A549 (cell line): Measurements from ENCODE around the gene PTPRD. TPM values are rescaled to one million over a fixed set of nuclear protein-coding genes. Genes with fewer than 3 reads are reported as not detected.

ENCODE experiments used
- ATAC-seq, 2 experiments: fragments of 200-7000 bp in 1 of 2; fragments of >200 bp in 1 of 2; cut with Nextera tagmentation in 1 of 2; cut with Tn5 transposase in 1 of 2; 3 replicates each; pipeline versions ENCODE4 v1.8.0 to v1.9.1; 2018 to 2020; ENCODE audit warnings: mild to moderate bottlenecking in 1 of 2, moderate library complexity in 1 of 2
- CTCF ChIA-PET: fragments of 300-600 bp; sonication (Branson Sonifier 250); formaldehyde crosslinking; extraction: SDS; loops from one replicate; lab custom pipeline; 2021; ENCODE audit warnings: antibody characterized with exemption, inconsistent platforms; lab: Yijun Ruan, JAX
- POLR2A ChIA-PET: fragments of 350-600 bp; formaldehyde crosslinking; extraction: SDS; loops from one replicate; lab custom pipeline; 2021; ENCODE audit warnings: antibody characterized with exemption, inconsistent platforms; lab: Yijun Ruan, JAX
- DNase-seq, 2 experiments: peaks; one replicate each; pipeline versions ENCODE4 v3.0.0 to v3.0.0-alpha.2; 2011 to 2016; ENCODE audit warnings: low read depth in 1 of 2, low spot score in 1 of 2
- FAIRE-seq: peaks from 2 replicates; lab custom pipeline; 2011; peaks lifted over from hg19 to GRCh38; lab: Jason Lieb, UNC
- H3K27ac ChIP-seq, 2 experiments: fragments of >200 bp; sonication (Bioruptor Twin); formaldehyde crosslinking; 3 replicates each; pipeline ENCODE4 v1.5.1; 2016 to 2017
- H3K4me1 ChIP-seq: fragments of >200 bp; sonication (Bioruptor Twin); formaldehyde crosslinking; 3 replicates; pipeline ENCODE4 v1.6.1; 2016
- H3K4me2 ChIP-seq: fragments of >200 bp; sonication (Bioruptor Twin); formaldehyde crosslinking; 3 replicates; pipeline ENCODE4 v1.6.1; 2016
- H3K4me3 ChIP-seq: fragments of >200 bp; sonication (Bioruptor Twin); formaldehyde crosslinking; 3 replicates; pipeline ENCODE4 v1.5.1; 2016
- H3K9me3 ChIP-seq: fragments of >200 bp; sonication (Bioruptor Twin); formaldehyde crosslinking; 3 replicates; pipeline ENCODE4 v1.6.1; 2016
- CBX2 ChIP-seq: fragments of 200-600 bp; sonication (generic); IDR thresholded peaks from 2 replicates; pipeline ENCODE4 v1.6.1; 2016; ENCODE audit warnings: low read depth, mild to moderate bottlenecking, borderline replicate concordance
- CEBPB ChIP-seq, 2 experiments: fragments of >200 bp in 1 of 2; sonication (Bioruptor Twin) in 1 of 2; formaldehyde crosslinking in 1 of 2; IDR thresholded peaks; 2 replicates each; pipeline ENCODE4 v1.6.1; 2012 to 2016
- CHD4 ChIP-seq: fragments of 200-600 bp; sonication (generic); IDR thresholded peaks from 2 replicates; pipeline ENCODE4 v1.6.1; 2016; ENCODE audit warnings: antibody characterized with exemption, mild to moderate bottlenecking, borderline replicate concordance
- EP300 ChIP-seq, 2 experiments: fragments of >200 bp; sonication (Bioruptor Twin); formaldehyde crosslinking; IDR thresholded peaks; 2 replicates in 1 of 2; 3 replicates in 1 of 2; pipeline ENCODE4 v1.6.1; 2016 to 2017
- FOSB ChIP-seq: fragments of 250-450 bp; sonication (Bioruptor Pico); IDR thresholded peaks from 2 replicates; pipeline ENCODE4 v1.5.0; 2020; ENCODE audit warnings: mild to moderate bottlenecking, moderate library complexity
- FOSL2 ChIP-seq, 2 experiments: fragments of 450-650 bp in 1 of 2; fragments of >200 bp in 1 of 2; sonication (Bioruptor Twin) in 1 of 2; formaldehyde crosslinking; IDR thresholded peaks; 2 replicates each; pipeline versions ENCODE4 v1.5.0 to v1.6.1; 2016 to 2020; ENCODE audit warnings: mild to moderate bottlenecking in 1 of 2, moderate library complexity in 1 of 2
- FOXS1 ChIP-seq: fragments of 250-450 bp; sonication (Bioruptor Pico); IDR thresholded peaks from 2 replicates; pipeline ENCODE4 v1.5.0; 2020; ENCODE audit warnings: mild to moderate bottlenecking, moderate library complexity
- JUN ChIP-seq, 2 experiments: fragments of >200 bp; sonication (Bioruptor Twin); formaldehyde crosslinking; IDR thresholded peaks; 2 replicates in 1 of 2; 3 replicates in 1 of 2; pipeline ENCODE4 v1.6.1; 2016 to 2017
- JUNB ChIP-seq: fragments of >200 bp; sonication (Bioruptor Twin); formaldehyde crosslinking; IDR thresholded peaks from 2 replicates; pipeline ENCODE4 v1.6.1; 2016
- KDM1A ChIP-seq: fragments of 200-600 bp; sonication (generic); IDR thresholded peaks from 2 replicates; pipeline ENCODE4 v1.6.1; 2016; ENCODE audit warnings: low read depth, mild to moderate bottlenecking
- KDM5A ChIP-seq: fragments of 200-600 bp; sonication (generic); IDR thresholded peaks from 2 replicates; pipeline ENCODE4 v1.6.1; 2016; ENCODE audit warnings: antibody characterized with exemption, mild to moderate bottlenecking
- NFE2L2 ChIP-seq: fragments of 150-350 bp; conservative IDR thresholded peaks from 2 replicates; pipeline ENCODE4 v1.6.1; 2014; ENCODE audit warnings: low read length
- NR3C1 ChIP-seq: fragments of >200 bp; sonication (Bioruptor Twin); formaldehyde crosslinking; IDR thresholded peaks from 3 replicates; pipeline ENCODE4 v1.6.1; 2017
- POLR2AphosphoS2 ChIP-seq: conservative IDR thresholded peaks from 2 replicates; pipeline ENCODE4 v1.6.1; 2012; ENCODE audit warnings: low read length, improper control_type of control experiment, inconsistent platforms
- RARB ChIP-seq: fragments of 250-450 bp; sonication (Bioruptor Pico); IDR thresholded peaks from 2 replicates; pipeline ENCODE4 v1.8.0; 2021; ENCODE audit warnings: mild to moderate bottlenecking, moderate library complexity
- RFX5 ChIP-seq: fragments of 450-650 bp; IDR thresholded peaks from 2 replicates; pipeline ENCODE4 v1.7.1; 2014; ENCODE audit warnings: antibody characterized with exemption, mild to moderate bottlenecking, moderate library complexity
- TFCP2L1 ChIP-seq: fragments of 250-450 bp; sonication (Bioruptor Pico); IDR thresholded peaks from 2 replicates; pipeline ENCODE4 v1.5.0; 2021; ENCODE audit warnings: mild to moderate bottlenecking
- WGBS: methylation state at CpG from one replicate; pipeline ENCODE4 v1.1.6; 2017; ENCODE audit errors: missing lambda C conversion rate; 5-methylcytosine and 5-hydroxymethylcytosine counted together
- polyA plus RNA-seq, 4 experiments: library from polyadenylated mRNA; depleted of rRNA in 3 of 4; stranded (reverse); fragments of >200 nt; fragmentation: RNase III in 1 of 4; extraction: RNeasy Plus Mini Kit Qiagen cat#74134 plus additional on column Dnase treatment in 1 of 4; gene quantifications; 2 replicates in 3 of 4; 3 replicates in 1 of 4; pipeline ENCODE4 v1.2.3, GENCODE V29; 2011 to 2017
- TF ChIP-seq, protein P1 (sequence below): IDR thresholded peaks from 2 replicates; pipeline ENCODE4 v1.6.1; 2012; ENCODE audit warnings: low read depth, borderline replicate concordance
- TF ChIP-seq, protein P2 (sequence below): IDR thresholded peaks from 2 replicates; pipeline ENCODE4 v1.6.1; 2012
- TF ChIP-seq, protein P3 (sequence below): fragments of 450-650 bp; IDR thresholded peaks from 2 replicates; pipeline ENCODE4 v1.6.1; 2014; ENCODE audit warnings: antibody characterized with exemption
- TF ChIP-seq, protein P4 (sequence below): fragments of 250-450 bp; sonication (Bioruptor Pico); IDR thresholded peaks from 2 replicates; pipeline ENCODE4 v1.5.0; 2020; ENCODE audit warnings: low read depth, mild to moderate bottlenecking, moderate library complexity

The PTPRD gene
- polyA plus RNA-seq, 2 of the 4 experiments (the other 2 are of a cell fraction) = 0.39 to 1.3 TPM

DNA sequence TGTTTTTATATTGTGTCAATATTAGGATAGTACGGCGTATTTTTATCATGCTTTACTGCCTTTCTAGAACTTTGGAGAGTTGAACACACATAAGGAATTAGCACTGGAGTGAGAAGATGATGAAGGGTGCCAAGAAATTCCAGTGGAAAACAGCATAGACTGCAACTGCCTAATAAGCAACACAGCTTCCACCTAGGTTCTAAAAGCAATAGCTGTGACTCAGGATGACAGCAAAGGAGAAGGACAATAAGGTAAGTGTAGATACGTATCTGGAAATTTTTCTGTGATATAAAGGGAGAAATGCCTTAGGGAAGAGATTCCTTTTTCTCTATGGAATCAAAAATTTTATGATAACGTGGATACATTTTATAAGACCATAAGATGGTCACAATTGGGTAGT lies 7.4 kb downstream of the PTPRD start:
- Histone ChIP-seq H3K27ac (no peak overlapping the region), H3K4me2 (no peak overlapping the region), H3K9me3 (no peaks in the 10 kb centered on the region), H3K4me1 (no peaks in the 10 kb centered on the region), H3K4me3 (no peak overlapping the region)
- DNase-seq (no peak), FAIRE-seq (no peak), ATAC-seq (no peak)
- 6% methylated on average over 4 of the region's 4 CpGs for WGBS
- ChIA-PET POLR2A (no interaction called here), CTCF (no interaction called here)
- TF ChIP-seq, protein P1, sequence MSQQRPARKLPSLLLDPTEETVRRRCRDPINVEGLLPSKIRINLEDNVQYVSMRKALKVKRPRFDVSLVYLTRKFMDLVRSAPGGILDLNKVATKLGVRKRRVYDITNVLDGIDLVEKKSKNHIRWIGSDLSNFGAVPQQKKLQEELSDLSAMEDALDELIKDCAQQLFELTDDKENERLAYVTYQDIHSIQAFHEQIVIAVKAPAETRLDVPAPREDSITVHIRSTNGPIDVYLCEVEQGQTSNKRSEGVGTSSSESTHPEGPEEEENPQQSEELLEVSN = no peak
- TF ChIP-seq, protein P2, sequence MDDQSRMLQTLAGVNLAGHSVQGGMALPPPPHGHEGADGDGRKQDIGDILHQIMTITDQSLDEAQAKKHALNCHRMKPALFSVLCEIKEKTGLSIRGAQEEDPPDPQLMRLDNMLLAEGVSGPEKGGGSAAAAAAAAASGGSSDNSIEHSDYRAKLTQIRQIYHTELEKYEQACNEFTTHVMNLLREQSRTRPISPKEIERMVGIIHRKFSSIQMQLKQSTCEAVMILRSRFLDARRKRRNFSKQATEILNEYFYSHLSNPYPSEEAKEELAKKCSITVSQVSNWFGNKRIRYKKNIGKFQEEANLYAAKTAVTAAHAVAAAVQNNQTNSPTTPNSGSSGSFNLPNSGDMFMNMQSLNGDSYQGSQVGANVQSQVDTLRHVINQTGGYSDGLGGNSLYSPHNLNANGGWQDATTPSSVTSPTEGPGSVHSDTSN = no peak
- TF ChIP-seq EP300 (IDR thresholded peaks at IDR 0.05) (no peak), CBX2 (no peak), FOXS1 (CRISPR knock-in tag) (no peak), JUN (IDR thresholded peaks at IDR 0.05) (no peak)

DNA sequence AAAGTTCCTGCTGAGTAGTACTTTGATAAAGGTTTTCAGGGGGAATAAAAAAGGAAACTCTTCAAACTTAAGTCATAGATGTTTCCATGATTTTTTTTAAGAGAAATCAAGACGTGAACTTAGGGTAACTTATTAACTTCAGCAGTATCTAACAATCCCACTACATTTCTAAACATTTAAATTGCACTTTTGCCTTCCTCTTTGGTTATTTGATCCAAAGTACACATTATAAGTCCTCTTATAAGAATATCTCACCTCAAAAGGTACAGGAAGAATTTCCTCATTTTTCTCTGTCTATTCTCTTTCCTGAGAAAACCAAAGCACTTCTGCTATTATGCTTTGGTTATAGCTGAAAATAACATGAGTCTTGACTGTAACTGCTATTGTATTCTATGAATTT lies 7.9 kb downstream of the PTPRD start:
- no peak overlapping the region for H3K27ac ChIP-seq
- no peaks in the 10 kb centered on the region for H3K4me1 ChIP-seq
- WGBS = 6% methylated on average over 1 of the region's 1 CpG
- ChIA-PET POLR2A (no interaction called here), CTCF (no interaction called here)
- H3K9me3 ChIP-seq = no peaks in the 10 kb centered on the region
- H3K4me2 ChIP-seq = no peak overlapping the region
- no peak for ATAC-seq
- FAIRE-seq = no peak
- TF ChIP-seq KDM5A (no peak), CHD4 (no peak), JUNB (no peak), CEBPB (IDR thresholded peaks at IDR 0.05) (no peak), TFCP2L1 (CRISPR knock-in tag) (no peak), RFX5 (no peak), NFE2L2 (no peak), KDM1A (no peak), FOSB (CRISPR knock-in tag) (no peak), RARB (CRISPR knock-in tag) (no peak)
- TF ChIP-seq, protein P1 = no peak
- H3K4me3 ChIP-seq = no peak overlapping the region
- no peak for DNase-seq

DNA sequence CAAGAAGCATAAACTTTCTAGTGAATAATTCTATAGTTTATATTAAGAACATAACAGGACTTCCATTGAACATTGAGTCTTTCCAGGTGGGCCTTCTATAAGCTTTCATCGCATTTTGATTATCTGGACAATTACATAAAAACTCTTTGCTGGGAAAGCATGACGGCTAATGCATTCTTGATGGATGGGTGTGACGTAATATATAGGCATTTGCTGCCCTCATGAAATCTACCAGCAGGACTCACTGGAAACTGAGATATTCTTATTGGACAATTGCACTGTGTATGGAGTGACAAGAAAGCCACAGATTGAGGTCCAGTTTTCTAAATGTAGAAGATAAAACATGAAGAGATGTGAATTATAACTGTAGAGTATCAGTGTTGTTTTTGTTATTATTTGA lies 15.0 kb downstream of the PTPRD start:
- no peak for FAIRE-seq
- H3K4me3 ChIP-seq = no peak overlapping the region
- 4% methylated on average over 3 of the region's 3 CpGs for WGBS
- no peak for TF ChIP-seq NR3C1
- no peak for TF ChIP-seq FOSL2 (IDR thresholded peaks at IDR 0.05)
- no peak for TF ChIP-seq FOSL2 (CRISPR knock-in tag; IDR thresholded peaks at IDR 0.05)
- TF ChIP-seq, protein P3, sequence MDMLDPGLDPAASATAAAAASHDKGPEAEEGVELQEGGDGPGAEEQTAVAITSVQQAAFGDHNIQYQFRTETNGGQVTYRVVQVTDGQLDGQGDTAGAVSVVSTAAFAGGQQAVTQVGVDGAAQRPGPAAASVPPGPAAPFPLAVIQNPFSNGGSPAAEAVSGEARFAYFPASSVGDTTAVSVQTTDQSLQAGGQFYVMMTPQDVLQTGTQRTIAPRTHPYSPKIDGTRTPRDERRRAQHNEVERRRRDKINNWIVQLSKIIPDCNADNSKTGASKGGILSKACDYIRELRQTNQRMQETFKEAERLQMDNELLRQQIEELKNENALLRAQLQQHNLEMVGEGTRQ = no peak
- TF ChIP-seq JUN (IDR thresholded peaks at IDR 0.05) = no peak
- TF ChIP-seq POLR2AphosphoS2 = no peak
- TF ChIP-seq, protein P4, sequence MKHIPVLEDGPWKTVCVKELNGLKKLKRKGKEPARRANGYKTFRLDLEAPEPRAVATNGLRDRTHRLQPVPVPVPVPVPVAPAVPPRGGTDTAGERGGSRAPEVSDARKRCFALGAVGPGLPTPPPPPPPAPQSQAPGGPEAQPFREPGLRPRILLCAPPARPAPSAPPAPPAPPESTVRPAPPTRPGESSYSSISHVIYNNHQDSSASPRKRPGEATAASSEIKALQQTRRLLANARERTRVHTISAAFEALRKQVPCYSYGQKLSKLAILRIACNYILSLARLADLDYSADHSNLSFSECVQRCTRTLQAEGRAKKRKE (CRISPR knock-in tag) = no peak
- no peak for TF ChIP-seq NFE2L2
- ATAC-seq = no peak
- H3K27ac ChIP-seq = no peak overlapping the region
- H3K9me3 ChIP-seq = no peaks in the 10 kb centered on the region
- H3K4me1 ChIP-seq = no peaks in the 10 kb centered on the region
- H3K4me2 ChIP-seq = no peak overlapping the region
- POLR2A ChIA-PET = no interaction called here
- CTCF ChIA-PET = no interaction called here
- DNase-seq = no peak
